ENCODE data around the gene ZNF500. TPM values are rescaled to one million over a fixed set of nuclear protein-coding genes. Genes with fewer than 3 reads are reported as not detected.

Gene ZNF500
- polyA plus RNA-seq, 1 of the 3 experiments (the other 2 are of a cell fraction): 6.3 TPM

- H3K9me3 ChIP-seq: no peaks in the 10 kb centered on the region
- no peaks in the 10 kb centered on the region for H3K4me1 ChIP-seq (ENCODE audit: control insufficient read depth in 1 of 2, insufficient read depth in 2 of 2, low read depth in 1 of 2, low read length in 1 of 2)
- H4K20me1 ChIP-seq (ENCODE audit: insufficient read depth): no peaks in the 10 kb centered on the region
- CTCF ChIA-PET: no interaction called here
- no peak overlapping the region for H3K4me2 ChIP-seq
- H3K4me3 ChIP-seq (ENCODE audit: low read depth in 2 of 2, low read length in 1 of 2): no peak overlapping the region
- no peak overlapping the region for H3K9ac ChIP-seq
- H3K27me3 ChIP-seq (ENCODE audit: insufficient read depth): no peaks in the 10 kb centered on the region
- 96% methylated on average over 14 of the region's 14 CpGs for WGBS (ENCODE audit: low lambda C conversion rate)
- no peak overlapping the region for H2AFZ ChIP-seq (ENCODE audit: low read depth)
- POLR2A ChIA-PET: no interaction called here
- DNase-seq: no peak
- H3K27ac ChIP-seq (ENCODE audit: low read depth in 2 of 2, low read length in 1 of 2): no peak overlapping the region
- TF ChIP-seq USF1 (IDR thresholded peaks at IDR 0.05; ENCODE audit: borderline replicate concordance, low read depth): no peak
- TF ChIP-seq CTCF (IDR thresholded peaks at IDR 0.05): no peak
- no peak for TF ChIP-seq EP300 (IDR thresholded peaks at IDR 0.05; ENCODE audit: borderline replicate concordance in 1 of 2, low read depth in 1 of 2, low read length in 1 of 2)
- TF ChIP-seq FOSL2 (IDR thresholded peaks at IDR 0.05; ENCODE audit: borderline replicate concordance, low read depth): no peak
- no peak for TF ChIP-seq ELF1 (IDR thresholded peaks at IDR 0.05)
- TF ChIP-seq RFX5 (IDR thresholded peaks at IDR 0.05; ENCODE audit: low read length): no peak
- no peak for TF ChIP-seq JUND (IDR thresholded peaks at IDR 0.05)
- no peak for TF ChIP-seq MEF2A (IDR thresholded peaks at IDR 0.05; ENCODE audit: borderline replicate concordance, low read depth)
- TF ChIP-seq MAX (IDR thresholded peaks at IDR 0.05; ENCODE audit: low read depth): no peak
- TF ChIP-seq FOXJ3 (CRISPR knock-in tag; IDR thresholded peaks at IDR 0.05): no peak
- TF ChIP-seq TCF12 (IDR thresholded peaks at IDR 0.05): no peak
- TF ChIP-seq REST (IDR thresholded peaks at IDR 0.05; ENCODE audit: low read depth, low read length): no peak
- TF ChIP-seq RAD21 (IDR thresholded peaks at IDR 0.05; ENCODE audit: low read length): no peak
- no peak for TF ChIP-seq FOXM1 (IDR thresholded peaks at IDR 0.05; ENCODE audit: low read depth)
- TF ChIP-seq YY1 (IDR thresholded peaks at IDR 0.05; ENCODE audit: low read depth): no peak
- no peak for TF ChIP-seq SIN3A (IDR thresholded peaks at IDR 0.05; ENCODE audit: borderline replicate concordance, low read depth, low read length)
- TF ChIP-seq POLR2AphosphoS5 (IDR thresholded peaks at IDR 0.05; ENCODE audit: low read depth, low read length): no peak
- TF ChIP-seq IRF3 (IDR thresholded peaks at IDR 0.05; ENCODE audit: low read depth, low read length): no peak
- TF ChIP-seq EZH2phosphoT487 (IDR thresholded peaks at IDR 0.05; ENCODE audit: borderline replicate concordance, low read depth): no peak
- no peaks in the 10 kb centered on the region for H3F3A ChIP-seq (replicated peaks; ENCODE audit: insufficient read depth)
- H3K36me3 ChIP-seq (replicated peaks in 1 of 2; ENCODE audit: control insufficient read depth in 1 of 2, insufficient read depth in 2 of 2, low read length in 1 of 2): peaks cover 18 to 41% of the 10 kb centered on the region in 2 experiments
- H3K79me2 ChIP-seq (ENCODE audit: insufficient read depth): peaks cover 12% of the 10 kb centered on the region; the same call in 1 of the 2 replicates
- no peaks in the 10 kb centered on the region for H3K9me2 ChIP-seq
Measured at GRCh38 chr16:4723071-4723767, 43.7 kb downstream of the ZNF500 start.

Data from SK-N-SH (cell line).